Transverse colon (tissue), 4 donors: ENCODE data around the gene LIPA.

Experiments
- POLR2AphosphoS5 ChIP-seq, 3 donors: sonication (generic); formaldehyde crosslinking; IDR thresholded peaks; one replicate each; pipeline ENCODE4 v1.6.1; 2016; ENCODE audit warnings: antibody characterized with exemption in 3 of 3
- TF ChIP-seq, protein P1 (sequence below), 5 experiments: fragments of 200-600 bp in 3 of 5; fragments of 450-650 bp in 2 of 5; sonication (generic) in 3 of 5; IDR thresholded peaks; 1 replicate in 2 of 5; 2 replicates in 3 of 5; pipeline ENCODE4 v1.5.1; 2016 to 2017; ENCODE audit warnings: antibody characterized with exemption in 5 of 5, inconsistent platforms in 3 of 5, mild to moderate bottlenecking in 2 of 5, moderate library complexity in 1 of 5

DNA sequence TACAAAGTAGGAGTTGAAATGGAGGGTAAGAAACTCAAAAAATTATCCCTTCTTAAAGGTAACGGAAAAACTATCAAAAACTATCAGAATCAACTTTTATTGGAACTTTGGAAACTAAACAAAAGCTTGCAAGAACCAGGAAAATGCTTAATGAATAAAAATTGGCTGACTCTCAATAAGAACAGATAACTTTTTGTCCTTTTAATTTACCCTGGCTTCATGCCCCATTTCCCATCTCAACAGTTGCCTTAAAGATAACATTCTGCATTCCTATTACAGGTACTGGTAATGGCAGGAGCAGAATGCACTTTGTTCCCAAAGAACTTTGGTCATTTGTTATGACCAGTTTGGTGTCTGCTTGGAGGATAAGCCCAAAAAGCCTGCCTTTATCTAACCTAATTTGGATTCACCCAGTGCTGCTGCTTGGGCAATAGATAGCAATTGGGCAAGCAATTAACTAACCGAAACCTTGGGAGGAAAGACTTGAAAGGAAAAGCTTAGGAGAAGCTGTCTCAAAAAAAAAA lies 62.3 kb downstream of the LIPA start:
- TF ChIP-seq POLR2AphosphoS5 (IDR thresholded peaks at IDR 0.05) = no peak
- TF ChIP-seq, protein P1, sequence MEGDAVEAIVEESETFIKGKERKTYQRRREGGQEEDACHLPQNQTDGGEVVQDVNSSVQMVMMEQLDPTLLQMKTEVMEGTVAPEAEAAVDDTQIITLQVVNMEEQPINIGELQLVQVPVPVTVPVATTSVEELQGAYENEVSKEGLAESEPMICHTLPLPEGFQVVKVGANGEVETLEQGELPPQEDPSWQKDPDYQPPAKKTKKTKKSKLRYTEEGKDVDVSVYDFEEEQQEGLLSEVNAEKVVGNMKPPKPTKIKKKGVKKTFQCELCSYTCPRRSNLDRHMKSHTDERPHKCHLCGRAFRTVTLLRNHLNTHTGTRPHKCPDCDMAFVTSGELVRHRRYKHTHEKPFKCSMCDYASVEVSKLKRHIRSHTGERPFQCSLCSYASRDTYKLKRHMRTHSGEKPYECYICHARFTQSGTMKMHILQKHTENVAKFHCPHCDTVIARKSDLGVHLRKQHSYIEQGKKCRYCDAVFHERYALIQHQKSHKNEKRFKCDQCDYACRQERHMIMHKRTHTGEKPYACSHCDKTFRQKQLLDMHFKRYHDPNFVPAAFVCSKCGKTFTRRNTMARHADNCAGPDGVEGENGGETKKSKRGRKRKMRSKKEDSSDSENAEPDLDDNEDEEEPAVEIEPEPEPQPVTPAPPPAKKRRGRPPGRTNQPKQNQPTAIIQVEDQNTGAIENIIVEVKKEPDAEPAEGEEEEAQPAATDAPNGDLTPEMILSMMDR (IDR thresholded peaks at IDR 0.05) = no peak
